ENCODE results near the gene STARD3NL.
"Not testable (repeated sequence)": the region's sequence is repeated elsewhere in the genome, so short reads cannot be mapped to it uniquely, and the experiment has no call there.

STARD3NL gene

GRCh38 chr7:38262545-38262944 is 84.5 kb downstream of the STARD3NL start:
- TF ChIP-seq SPI1 (IDR thresholded peaks at IDR 0.05; ENCODE audit: low read depth, low read length) (no peak), POU2F2 (IDR thresholded peaks at IDR 0.05; ENCODE audit: low read depth, low read length) (no peak), PAX5 (IDR thresholded peaks at IDR 0.05; ENCODE audit: insufficient read depth, low read length, severe bottlenecking) (no peak), TAF1 (IDR thresholded peaks at IDR 0.05; ENCODE audit: low read depth, low read length) (no peak), POLR2A (IDR thresholded peaks at IDR 0.05; ENCODE audit: low read depth, low read length) (no peak), POLR2AphosphoS5 (IDR thresholded peaks at IDR 0.05; ENCODE audit: low read depth, low read length) (no peak)
- no peak for FAIRE-seq
- no peak for DNase-seq (ENCODE audit: insufficient read length, low spot score)

GRCh38 chr7:38263274-38263673 is 85.2 kb downstream of the STARD3NL start:
- DNase-seq (ENCODE audit: insufficient read length, low spot score); FAIRE-seq: not testable (repeated sequence)

GRCh38 chr7:38264602-38265001 is 86.6 kb downstream of the STARD3NL start:
- FAIRE-seq; DNase-seq (ENCODE audit: insufficient read length, low spot score): not testable (repeated sequence)

GRCh38 chr7:38265958-38266357 is 87.9 kb downstream of the STARD3NL start:
- not testable (repeated sequence) for FAIRE-seq
- peak; percentile 75 for TF ChIP-seq SPI1 (IDR thresholded peaks at IDR 0.05; ENCODE audit: low read depth, low read length)

GRCh38 chr7:38269704-38270346 is 91.8 kb downstream of the STARD3NL start:
- DNase-seq (ENCODE audit: insufficient read length, low spot score); FAIRE-seq: not testable (repeated sequence)

More at GRCh38 chr7:38265958-38266357, 87.9 kb downstream of the STARD3NL start:
- not testable (repeated sequence) for DNase-seq (ENCODE audit: insufficient read length, low spot score)

- peak; percentile 97 for FAIRE-seq
- not testable (repeated sequence) for DNase-seq (ENCODE audit: insufficient read length, low spot score)
These were observed 92.4 kb downstream of the STARD3NL start for GRCh38 chr7:38270405-38270804.

- FAIRE-seq: no peak
- DNase-seq (ENCODE audit: insufficient read length, low spot score): no peak
- no peak for TF ChIP-seq PAX5 (IDR thresholded peaks at IDR 0.05; ENCODE audit: insufficient read depth, low read length, severe bottlenecking)
- TF ChIP-seq POLR2AphosphoS5 (IDR thresholded peaks at IDR 0.05; ENCODE audit: low read depth, low read length): no peak
These were observed 95.4 kb downstream of the STARD3NL start, which contains the start of gene TARP for GRCh38 chr7:38273286-38273995. TSS of gene TARP (minus strand) at chr7:38273636.

GRCh38 chr7:38274486-38274885 is 96.4 kb downstream of the STARD3NL start:
- DNase-seq (ENCODE audit: insufficient read length, low spot score) (no peak), FAIRE-seq (no peak)
- TF ChIP-seq PAX5 (IDR thresholded peaks at IDR 0.05; ENCODE audit: insufficient read depth, low read length, severe bottlenecking) (no peak), SPI1 (IDR thresholded peaks at IDR 0.05; ENCODE audit: low read depth, low read length) (no peak), POLR2AphosphoS5 (IDR thresholded peaks at IDR 0.05; ENCODE audit: low read depth, low read length) (no peak), TAF1 (IDR thresholded peaks at IDR 0.05; ENCODE audit: low read depth, low read length) (no peak), POU2F2 (IDR thresholded peaks at IDR 0.05; ENCODE audit: low read depth, low read length) (no peak), POLR2A (IDR thresholded peaks at IDR 0.05; ENCODE audit: low read depth, low read length) (no peak)

GRCh38 chr7:38274927-38275620 is 97.0 kb downstream of the STARD3NL start:
- TF ChIP-seq PAX5 (IDR thresholded peaks at IDR 0.05; ENCODE audit: insufficient read depth, low read length, severe bottlenecking): no peak
- no peak for TF ChIP-seq TAF1 (IDR thresholded peaks at IDR 0.05; ENCODE audit: low read depth, low read length)
- TF ChIP-seq POU2F2 (IDR thresholded peaks at IDR 0.05; ENCODE audit: low read depth, low read length): no peak
- no peak for TF ChIP-seq SPI1 (IDR thresholded peaks at IDR 0.05; ENCODE audit: low read depth, low read length)
- no peak for TF ChIP-seq POLR2AphosphoS5 (IDR thresholded peaks at IDR 0.05; ENCODE audit: low read depth, low read length)
- no peak for TF ChIP-seq POLR2A (IDR thresholded peaks at IDR 0.05; ENCODE audit: low read depth, low read length)
- FAIRE-seq: no peak

GRCh38 chr7:38276096-38276877 is 98.2 kb downstream of the STARD3NL start:
- FAIRE-seq (peak; percentile 9), DNase-seq (ENCODE audit: insufficient read length, low spot score) (no peak)
- TF ChIP-seq POLR2A (IDR thresholded peaks at IDR 0.05; ENCODE audit: low read depth, low read length) (no peak), SPI1 (IDR thresholded peaks at IDR 0.05; ENCODE audit: low read depth, low read length) (no peak), PAX5 (IDR thresholded peaks at IDR 0.05; ENCODE audit: insufficient read depth, low read length, severe bottlenecking) (no peak), POLR2AphosphoS5 (IDR thresholded peaks at IDR 0.05; ENCODE audit: low read depth, low read length) (no peak), POU2F2 (IDR thresholded peaks at IDR 0.05; ENCODE audit: low read depth, low read length) (no peak), TAF1 (IDR thresholded peaks at IDR 0.05; ENCODE audit: low read depth, low read length) (no peak)

More at GRCh38 chr7:38274927-38275620, 97.0 kb downstream of the STARD3NL start:
- DNase-seq (ENCODE audit: insufficient read length, low spot score): no peak
